GM21447 (cell line): ENCODE results near the gene TCEA2.

Source experiments
- ATAC-seq: cut with Tn5 transposase; IDR thresholded peaks from one replicate; pipeline ENCODE4 v1.9.1; 2021; ENCODE audit not compliant: unreplicated experiment

TCEA2 gene

DNA sequence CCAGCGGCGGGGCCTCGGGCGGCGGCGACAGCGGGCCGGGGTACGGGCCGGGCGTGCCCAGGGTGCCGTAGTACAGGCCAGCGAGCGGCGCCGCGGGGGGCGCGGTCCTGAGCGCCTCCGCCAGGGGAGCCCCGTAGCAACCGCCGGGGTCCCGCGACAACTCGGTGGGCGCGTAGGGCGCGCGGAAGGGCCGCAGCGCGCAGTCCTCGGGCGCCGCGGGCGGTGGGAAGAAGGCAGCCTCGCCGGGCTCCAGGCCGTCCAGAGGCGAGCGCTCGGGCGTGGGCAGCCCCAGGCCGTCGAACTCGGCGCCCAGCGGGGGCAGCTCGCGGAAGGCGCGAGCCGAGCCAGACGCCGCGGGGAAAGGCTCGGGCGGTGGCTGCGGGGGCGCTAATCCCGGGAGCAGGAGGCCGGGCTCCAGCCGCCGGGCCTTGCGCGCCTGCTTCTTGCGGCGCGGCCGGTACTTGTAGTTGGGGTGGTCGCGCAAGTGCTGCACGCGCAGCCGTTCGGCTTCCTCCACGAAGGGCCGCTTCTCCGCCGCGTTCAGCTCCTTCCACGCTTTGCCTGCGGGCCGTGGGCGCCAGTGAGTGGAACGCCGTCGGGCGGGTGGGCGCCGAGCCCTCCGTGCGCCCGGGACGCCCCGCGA is 14.5 kb upstream of the TCEA2 start:
- no peak for ATAC-seq

DNA sequence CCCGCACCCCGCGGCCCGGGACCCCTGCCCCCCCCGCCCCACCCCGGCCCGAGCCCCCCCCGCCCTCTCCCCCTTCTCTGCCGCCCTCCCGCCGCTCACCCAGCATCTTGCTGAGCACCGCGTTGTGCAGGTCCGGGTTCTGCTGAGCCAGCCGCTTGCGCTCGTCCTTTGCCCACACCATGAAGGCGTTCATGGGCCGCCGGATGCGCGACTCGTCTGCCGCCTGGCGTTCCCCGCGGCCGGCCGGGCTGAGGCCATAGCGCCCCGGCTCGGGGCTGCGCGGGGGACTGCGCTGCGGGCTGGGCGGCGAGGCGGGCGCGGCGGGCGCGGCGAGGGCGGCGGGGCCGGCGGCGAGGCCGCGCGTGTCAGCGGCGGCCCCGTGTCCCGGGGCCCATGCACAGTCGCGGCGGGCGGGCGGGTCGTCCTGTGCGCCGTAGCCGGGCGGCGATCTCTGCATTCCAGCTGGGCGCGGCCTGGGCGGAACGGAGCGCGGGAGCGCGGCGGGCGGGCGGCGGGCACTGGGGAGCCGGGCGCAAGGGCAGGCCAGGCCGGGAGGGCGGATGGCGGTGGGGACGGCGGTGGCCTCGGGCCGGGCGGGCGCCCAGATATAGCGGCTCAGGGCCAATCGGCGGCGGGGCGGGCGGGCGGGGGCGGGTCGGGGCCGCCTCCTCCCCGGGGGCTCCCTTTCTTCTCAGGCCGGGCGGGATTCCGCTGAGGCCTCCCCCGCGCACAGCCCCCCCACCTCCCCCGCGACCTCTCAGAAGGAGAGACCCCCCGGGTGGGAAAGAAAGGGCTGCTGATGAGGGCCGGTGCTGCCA is 13.7 kb upstream of the TCEA2 start, which contains the start of gene SOX18:
TSS of gene SOX18 (minus strand) at position 580 of the 818 bp plus-strand sequence. CDS start at position 457, 123 bp downstream.
- ATAC-seq = no peak

DNA sequence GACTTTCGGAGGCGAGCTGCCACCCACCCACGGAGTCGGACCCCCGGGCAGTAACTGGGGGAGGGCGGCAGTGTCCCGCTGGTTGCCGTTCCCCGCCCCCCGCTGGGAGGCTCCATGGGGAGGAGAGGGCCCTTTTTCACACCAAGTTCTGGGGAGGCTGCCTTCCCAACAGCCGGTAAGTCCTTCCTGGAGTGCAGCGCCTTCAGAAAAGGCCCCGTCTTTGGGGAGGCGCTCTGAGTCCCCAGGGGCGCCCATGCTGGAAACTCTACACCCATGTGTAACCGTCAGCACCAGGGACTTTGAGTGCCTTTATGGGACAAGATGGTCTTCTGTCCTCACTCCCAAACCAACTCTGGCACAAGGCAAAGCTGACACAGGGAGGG is 13.1 kb upstream of the TCEA2 start:
- no peak for ATAC-seq

DNA sequence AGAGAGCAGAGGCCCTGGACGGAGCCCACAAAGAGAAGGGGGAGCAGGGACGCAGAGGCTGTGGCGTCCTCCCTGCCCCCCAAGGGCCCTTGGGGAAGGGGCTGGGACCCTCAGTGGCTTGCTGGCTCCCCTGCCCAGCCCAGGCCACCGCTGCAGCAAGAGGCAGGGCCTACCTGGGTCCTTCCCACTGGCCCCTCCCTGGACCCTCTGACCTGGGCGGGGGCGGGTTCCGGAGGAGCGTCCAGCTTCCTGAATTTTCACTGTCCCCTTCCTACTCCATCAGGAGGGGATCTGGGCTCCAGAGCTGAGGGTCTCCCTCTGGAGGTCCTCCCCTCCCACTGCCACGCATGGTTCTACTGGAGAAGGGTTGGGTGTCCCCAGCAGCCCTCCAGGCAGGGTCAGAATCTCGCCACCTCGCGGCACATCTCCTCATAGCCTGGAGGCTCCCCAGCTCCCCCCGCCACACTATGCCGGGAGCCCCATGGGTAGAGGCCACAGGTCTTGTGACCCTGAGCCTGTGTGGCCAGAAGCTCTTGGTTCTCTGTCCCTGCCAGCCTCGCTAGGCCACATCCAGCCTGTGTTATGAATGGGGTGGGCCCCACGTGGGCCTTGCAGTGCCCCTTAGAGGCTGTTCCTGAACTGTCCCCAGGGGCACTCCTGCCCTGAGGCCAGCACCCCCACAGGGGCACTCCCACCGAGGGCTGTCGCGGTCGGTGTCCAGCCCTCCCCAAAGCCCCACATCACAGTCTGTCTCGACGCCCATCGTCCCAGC is 12.6 kb upstream of the TCEA2 start:
- no peak for ATAC-seq

DNA sequence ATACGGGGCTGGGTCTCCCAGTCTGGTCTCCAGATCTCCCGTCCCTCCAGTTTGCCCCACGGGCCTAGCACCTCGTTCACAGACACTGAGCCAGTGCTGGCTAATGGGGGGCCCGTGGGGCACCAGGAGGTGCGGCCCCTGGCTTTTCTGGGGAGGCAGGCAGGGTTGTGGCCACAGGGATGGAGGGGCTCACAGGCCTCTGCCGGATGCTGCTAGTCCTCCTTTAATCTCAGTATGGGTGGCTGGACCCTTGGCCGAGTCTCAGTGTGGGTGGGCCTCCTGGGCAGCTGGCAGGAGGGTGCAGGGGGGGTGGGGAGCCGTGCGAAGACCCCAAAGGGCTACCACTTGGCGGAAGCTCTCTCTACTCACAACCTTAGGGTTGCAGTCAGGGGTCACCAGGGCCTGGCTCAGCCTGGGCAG is 12.0 kb upstream of the TCEA2 start:
- no peak for ATAC-seq

DNA sequence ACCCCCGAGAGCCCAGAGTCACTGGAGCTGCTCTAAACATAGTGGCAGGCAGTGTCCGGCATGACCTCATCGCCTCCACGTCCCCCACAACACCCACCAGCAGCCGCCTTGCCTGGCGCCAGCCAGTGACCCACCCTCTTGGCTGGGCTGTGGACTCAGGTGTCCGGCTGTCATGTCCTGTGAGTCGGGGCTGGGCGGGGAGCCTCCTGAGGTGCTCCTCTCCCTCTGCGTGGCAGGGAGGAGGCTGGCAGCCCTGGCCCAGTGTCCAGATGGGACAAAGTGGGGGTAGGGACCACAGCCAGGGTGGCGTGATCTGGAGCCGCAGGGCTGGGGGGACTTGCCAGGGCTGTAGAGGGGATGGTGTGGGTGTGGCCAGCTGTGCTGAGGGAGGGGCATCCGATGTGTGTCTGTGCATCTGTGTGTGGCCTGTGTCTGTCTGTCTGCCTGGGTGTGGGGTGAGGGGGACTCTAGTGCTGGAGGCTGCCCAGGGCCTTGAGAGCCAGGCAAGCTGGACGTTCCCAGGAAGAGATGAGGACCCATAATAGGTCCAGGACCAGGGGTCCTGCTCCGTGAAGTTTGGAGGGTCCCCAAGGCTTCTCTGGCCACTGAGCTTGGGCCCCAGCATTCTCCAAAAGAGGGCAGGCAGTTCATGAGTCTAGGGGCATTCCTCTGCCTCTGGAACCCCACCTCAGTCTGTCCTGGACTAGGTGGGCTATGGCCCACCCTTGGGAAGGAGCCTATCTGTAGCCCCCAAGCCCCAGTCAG is 11.3 kb upstream of the TCEA2 start:
- no peak for ATAC-seq

DNA sequence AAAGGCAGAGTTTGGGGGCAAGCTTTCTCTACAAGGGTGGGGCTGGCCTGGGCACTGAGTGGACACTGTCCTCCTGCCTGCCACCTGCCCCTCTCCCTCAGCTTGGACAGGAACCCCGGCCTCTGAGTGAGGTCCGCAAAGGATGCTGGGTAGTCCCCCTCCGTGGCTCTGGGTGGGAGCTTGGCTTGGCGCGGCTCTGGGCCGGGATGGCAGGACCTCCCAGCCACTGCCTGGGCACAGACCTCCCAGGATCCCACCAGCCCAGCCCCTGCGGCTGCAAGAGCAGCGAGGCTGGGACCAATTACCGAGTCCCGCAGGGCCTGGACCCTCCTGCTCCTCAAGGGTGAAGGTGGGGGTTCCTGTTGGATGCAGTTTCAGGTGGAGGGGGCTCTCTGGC is 10.7 kb upstream of the TCEA2 start:
- no peak for ATAC-seq

DNA sequence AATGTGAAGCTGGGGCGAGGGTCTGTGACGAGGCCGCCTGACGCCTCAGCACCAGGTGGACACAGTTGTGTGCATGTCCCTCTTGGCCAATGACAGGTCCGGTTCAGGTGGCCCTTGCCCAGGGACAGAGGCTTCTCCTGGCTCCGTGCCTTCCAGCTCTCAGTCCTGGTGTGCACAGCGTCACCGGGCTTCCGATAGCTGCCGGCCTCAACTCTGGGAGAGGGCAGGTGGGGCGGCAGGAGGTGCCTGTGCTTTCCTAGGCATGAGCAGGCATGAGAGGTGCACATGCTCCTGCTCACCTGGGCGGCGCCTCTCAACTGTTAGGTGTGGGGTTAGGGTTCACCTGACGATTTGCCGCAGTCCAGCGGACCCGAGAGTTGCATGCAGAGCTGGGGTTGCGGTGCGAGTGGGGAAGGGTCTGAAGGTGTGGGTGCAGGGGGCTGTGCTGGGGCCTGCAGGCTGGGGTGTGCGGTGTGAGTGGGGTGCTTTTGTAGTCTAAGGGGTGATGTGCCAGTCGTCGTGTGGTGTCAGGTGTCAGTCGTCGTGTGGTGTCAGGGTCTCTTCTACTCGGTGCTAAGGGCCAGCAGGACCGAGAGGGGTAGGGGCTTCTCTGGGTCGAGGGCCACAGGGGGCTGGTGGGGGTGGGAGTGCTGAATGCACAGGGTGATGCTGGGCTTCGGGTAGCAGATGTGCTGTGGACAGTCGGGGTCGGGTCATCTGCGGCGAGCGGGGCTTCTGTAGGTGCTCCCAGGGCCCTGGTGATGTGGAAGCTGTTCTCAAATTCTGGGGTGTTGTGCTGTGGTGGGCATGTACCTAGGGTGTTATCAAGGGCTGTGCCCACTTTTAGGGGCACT is 9.8 kb upstream of the TCEA2 start:
- ATAC-seq = no peak

DNA sequence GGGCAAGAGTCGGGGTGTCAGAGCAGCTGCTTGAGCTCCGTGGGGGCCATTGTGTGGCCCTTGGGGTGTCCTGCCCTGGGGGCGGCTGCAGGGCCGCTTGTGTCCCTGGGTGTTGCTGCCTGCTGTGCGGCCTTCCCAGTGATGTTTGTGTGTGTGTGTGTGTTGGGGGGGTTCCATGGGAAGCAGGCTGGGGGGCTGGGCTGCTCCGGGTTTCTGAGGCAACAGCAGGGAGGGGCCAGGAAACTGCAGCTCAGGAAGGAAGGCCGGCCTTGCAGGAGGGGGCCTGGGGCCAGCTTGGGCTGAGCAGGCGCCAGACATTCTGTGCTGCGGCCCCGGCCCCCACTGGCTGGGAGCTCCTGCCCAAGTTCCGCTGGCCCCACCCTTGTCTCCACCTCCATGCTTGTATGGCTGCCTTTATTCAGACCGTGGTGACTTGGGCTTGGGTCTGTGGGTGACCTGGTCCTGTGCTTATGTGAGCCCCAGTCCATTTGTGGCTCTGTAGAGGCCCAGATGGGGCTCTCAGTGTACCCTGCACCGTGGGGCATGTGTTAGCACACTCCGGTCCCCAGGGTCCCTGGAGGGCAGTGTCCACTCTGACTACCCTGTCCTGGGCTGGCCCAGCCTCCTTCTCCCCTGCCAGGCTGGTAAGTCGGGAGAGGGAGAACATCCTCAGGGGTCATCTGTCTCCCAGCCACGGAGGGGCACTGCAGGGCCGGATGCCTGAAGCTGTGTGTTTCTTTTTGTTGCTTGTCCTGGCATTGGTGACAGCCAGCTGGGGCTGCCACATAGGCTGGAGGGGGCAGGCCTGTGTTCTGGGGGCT is 8.9 kb upstream of the TCEA2 start:
- no peak for ATAC-seq

DNA sequence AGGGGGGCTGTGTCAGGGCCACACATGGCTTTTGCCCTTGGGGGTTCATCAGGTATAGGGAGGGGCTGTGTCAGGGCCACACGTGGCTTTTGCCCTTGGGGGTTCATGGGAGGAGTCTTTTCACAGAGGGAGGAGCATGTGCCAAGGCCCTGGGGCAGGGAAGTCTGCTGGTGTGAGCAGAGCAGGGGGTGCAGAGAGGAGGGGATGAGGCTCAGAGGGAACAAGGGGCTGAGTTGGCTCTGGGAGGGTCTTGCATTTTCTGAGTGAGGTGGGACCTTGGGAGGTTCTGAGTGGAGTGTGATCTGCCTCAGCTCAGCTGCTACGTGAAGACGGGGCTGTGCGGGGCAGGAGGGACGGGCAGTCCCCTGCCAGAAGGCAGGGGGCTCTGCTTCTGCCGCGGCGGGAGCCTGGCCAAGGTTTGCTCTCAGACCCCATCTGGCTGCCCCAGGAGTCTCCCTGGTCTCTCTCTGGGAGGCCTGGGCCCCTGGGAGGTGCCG is 7.6 kb upstream of the TCEA2 start:
- ATAC-seq = no peak

DNA sequence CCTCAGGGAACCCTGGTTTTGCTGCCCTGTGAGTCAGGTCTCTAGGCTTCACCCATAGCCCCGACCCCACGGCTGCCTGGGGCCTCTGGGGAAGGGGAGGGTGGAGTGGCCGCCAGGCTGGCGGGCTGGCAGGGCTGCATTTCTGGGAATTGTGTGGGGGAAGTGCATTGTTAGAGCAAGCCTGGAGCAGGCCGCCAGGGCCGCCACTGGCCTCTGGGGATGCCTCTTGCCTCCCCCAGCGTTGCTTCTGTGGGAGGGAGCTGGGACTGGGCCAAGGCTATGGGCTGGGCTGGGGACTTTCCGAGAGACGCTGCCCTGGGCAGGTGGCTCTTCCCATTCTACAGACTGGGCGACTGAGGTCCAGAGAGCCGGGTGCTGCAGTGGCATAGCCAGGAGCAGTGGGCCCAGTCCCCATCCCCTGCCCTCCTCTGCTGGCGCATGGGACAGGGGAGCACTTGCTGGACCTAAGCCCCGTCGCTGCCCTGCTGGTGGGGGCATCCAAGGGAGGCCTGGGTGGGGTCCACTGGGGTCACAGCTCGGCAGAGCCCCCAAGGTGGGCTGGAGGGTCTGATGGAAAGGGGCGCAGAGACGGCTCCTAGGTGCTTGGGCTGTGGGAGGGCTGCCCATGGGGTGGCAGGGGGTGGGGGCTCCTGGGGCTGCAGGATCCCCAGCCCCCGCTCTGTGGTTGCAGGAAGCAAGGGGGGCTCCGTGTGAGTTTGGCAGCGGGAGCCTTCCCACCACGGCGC is 6.9 kb upstream of the TCEA2 start:
- no peak for ATAC-seq

DNA sequence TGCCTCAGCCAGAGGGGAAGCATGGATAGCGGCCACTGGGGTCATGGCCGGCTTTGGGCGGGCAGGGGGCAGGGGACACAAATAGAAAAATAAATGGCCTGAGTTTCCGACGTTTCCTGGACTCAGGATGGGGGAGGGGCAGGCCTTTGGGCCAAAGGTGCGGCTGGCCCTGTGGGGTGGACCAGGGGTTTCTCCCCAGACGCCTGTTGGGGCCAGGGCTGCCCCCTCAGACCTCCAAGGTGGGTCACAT is 6.4 kb upstream of the TCEA2 start:
- no peak for ATAC-seq

DNA sequence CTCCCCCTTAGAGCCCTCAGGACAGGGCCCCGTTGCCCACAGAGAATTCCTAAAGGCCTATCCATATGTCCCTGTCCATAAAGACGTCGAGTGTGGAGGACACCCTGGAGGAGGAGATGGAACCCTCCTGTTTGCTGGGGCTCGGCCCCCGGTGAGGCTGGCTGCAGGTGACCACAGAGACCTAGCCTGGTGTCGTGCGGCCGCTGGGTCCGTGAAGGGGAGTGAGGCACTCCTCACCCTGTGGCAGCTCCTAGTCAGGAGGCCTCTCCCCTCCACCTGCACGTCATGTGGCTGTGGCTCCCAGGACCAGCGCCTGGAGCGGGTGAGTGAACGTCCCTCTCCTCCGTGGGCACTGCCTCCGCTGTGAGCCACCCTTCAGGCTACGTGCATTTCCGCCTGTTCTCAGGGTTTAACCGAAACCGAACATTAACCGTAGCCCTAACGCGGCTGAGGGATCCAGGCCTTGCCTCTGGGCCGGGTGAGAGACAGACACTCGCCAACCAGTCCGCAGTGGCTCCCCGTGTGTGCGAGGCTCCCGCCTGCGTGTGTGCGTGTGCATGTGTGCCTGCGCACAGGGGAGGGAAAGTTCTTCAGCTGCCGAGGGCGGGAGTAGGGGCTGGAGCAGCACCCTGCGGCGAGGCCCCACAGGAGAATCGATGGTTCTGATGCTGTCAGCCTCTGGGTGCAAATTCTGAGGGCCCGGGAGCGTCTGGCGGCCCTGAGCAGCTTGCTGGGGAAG is 5.9 kb upstream of the TCEA2 start:
- no peak for ATAC-seq

DNA sequence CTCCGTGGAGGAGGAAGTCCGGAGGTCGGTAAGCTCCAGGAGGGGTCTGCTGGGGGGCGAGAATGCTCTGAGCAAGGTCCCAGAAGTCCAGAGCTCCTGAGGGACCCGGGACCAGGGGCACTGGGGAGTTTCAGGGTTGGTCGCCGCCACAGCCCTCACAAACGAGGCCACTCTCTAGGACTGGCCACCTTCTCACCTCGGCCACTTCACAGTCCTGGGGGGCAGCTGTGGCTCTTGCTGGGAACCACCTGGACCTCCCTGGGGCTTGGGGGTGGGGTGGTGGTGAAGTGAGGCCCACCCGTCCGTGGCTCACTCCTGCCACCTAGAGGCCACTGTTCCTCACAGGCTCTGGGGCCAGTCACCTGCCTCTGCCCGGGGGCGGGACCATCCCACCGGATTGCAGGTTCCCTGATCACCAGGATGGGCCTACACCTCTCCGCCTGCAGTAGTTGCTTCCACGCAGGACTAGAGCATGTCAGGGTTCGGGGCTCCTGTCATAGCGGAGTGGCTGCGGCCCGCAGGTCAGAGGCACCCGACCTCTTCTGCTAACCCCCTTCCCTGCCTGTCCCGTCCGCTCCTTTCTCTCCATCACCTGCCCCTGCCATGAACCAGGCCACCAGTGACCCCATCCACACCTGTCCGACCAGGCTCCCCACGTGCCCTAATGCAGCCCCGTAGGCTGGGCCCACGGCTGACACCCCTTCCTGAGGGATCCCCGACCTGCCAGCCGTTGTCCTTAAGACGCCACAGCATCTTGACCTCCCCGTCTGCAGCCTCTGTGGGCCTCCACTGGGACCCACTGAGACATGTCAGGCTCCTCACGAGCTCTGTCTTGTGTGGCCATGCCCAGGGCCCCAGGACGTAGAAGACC is 5.1 kb upstream of the TCEA2 start:
- ATAC-seq = no peak

DNA sequence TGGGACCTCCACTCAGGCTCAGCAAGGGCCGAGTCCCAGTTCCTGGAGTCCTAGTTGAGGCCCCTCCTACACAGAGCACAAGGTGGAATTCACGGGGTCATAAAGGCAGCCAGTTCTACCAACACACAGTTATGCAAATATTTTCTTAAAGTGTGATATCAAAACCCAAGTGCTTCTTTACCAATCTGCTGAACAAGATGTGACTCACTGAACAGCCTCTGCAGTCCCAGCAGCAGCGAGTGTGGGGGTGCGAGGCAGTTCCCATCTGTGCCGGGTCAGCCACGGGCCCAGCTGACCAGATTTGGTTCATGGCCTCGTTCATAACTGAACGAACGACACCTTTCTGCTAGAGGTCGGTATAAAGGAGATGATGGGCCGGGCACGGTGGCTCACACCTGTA is 4.5 kb upstream of the TCEA2 start:
- ATAC-seq = no peak

DNA sequence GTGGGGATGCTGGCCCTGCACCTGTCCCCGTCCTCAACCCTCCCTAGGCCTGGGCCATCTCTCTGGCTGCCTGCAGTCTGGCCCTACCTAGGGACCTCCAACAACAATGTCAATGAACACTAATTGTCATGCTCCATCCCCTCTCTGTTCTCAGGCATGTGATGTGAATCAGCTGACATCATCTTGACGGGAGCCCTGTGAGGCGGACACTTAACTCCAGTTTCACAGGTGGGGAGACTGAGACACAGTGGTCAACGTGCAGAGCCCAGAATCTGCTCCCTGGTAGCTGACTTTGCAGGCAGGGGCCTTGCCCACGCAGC is 762 bp upstream of the TCEA2 start:
- ATAC-seq = no peak

DNA sequence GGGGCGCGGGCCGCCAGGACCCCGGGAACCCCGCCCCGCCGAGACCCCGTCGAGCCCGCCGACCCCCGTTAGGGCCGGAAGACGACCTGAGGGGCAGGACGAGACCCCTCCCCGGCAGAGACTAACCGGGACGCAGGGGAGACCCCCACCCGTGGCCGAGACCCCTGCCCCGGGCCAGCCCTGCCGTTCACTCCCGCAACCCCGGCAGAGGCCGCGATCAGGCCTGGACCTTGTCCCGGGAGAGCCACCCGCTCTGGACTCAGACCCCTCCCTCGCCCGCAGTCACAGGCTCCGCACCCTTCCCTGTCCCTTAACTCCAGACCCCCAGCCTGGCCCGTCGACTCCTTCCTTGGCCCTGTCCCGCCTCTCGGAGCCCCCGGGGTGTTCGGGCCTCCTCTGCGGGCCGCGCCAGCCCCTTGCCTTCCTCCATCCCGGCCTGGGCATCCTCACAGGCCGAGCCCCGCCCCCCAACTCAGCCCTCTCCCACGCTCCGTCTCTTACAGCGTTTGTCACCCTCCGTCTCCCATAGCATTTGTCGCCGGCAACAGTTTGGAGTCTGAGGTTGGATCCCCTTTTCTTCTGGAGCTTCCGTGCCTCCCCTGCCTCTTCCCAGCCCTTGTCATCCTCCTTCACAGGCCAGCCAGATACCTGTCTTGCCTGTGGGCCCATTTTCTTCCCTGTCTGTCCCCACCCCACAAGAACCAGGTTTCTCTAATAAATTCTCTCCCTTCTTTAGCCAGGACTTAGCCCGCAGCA is 569 bp downstream of the TCEA2 start:
- ATAC-seq = no peak
